Measurements from ENCODE around the gene TEKT2. TPM values are rescaled to one million over a fixed set of nuclear protein-coding genes. Genes with fewer than 3 reads are reported as not detected.

The TEKT2 gene
- total RNA-seq, 4 donors from 2014 or later = 0.38 TPM; not detected in 3

- intact Hi-C loops (cut with DNase I; ENCODE audit: low total_unique reads) = no loop called here
- DNase-seq (ENCODE audit: low spot score in 2 of 2) = no peak
- no peak overlapping the region for H3K4me3 ChIP-seq (ENCODE audit: low read depth, poor library complexity, severe bottlenecking)
- no peak for TF ChIP-seq POLR2A (IDR thresholded peaks at IDR 0.05)
- TF ChIP-seq CTCF (IDR thresholded peaks at IDR 0.05) = no peak
- 40 to 50% methylated on average over 3 of the region's 3 CpGs for WGBS, 2 donors
These were observed 3.7 kb upstream of the TEKT2 start for GRCh38 chr1:36080236-36080635.

GRCh38 chr1:36080801-36081200 is 3.1 kb upstream of the TEKT2 start:
- H3K4me3 ChIP-seq (ENCODE audit: low read depth, poor library complexity, severe bottlenecking) = no peak overlapping the region
- DNase-seq (ENCODE audit: low spot score in 2 of 2) = no peak
- intact Hi-C loops (cut with DNase I; ENCODE audit: low total_unique reads) = no loop called here
- WGBS, 2 donors = 43% methylated on average over 6 of the region's 6 CpGs
- TF ChIP-seq CTCF (IDR thresholded peaks at IDR 0.05) = no peak
- TF ChIP-seq POLR2A (IDR thresholded peaks at IDR 0.05) = no peak

- intact Hi-C loops (cut with DNase I; ENCODE audit: low total_unique reads) = no loop called here
- 54 to 65% methylated on average over 3 of the region's 3 CpGs for WGBS, 2 donors
- TF ChIP-seq CTCF (IDR thresholded peaks at IDR 0.05) = no peak
- TF ChIP-seq POLR2A (IDR thresholded peaks at IDR 0.05) = no peak
These were observed 1.9 kb upstream of the TEKT2 start for GRCh38 chr1:36081926-36082485.

GRCh38 chr1:36083219-36083618 is 675 bp upstream of the TEKT2 start:
- WGBS, 2 donors = 85 to 92% methylated on average over 13 of the region's 13 CpGs

More at GRCh38 chr1:36081926-36082485, 1.9 kb upstream of the TEKT2 start:
- no peak for DNase-seq (ENCODE audit: low spot score in 2 of 2)
- no peak overlapping the region for H3K4me3 ChIP-seq (ENCODE audit: low read depth, poor library complexity, severe bottlenecking)

GRCh38 chr1:36084497-36085115 is 712 bp downstream of the TEKT2 start:
- 48 to 53% methylated on average over 18 to 19 of the region's 19 CpGs for WGBS, 2 donors
- no peak for TF ChIP-seq CTCF (IDR thresholded peaks at IDR 0.05)
- no peak for TF ChIP-seq POLR2A (IDR thresholded peaks at IDR 0.05)
- H3K4me3 ChIP-seq (ENCODE audit: low read depth, poor library complexity, severe bottlenecking) = peak overlapping the region; percentile 18
- DNase-seq (ENCODE audit: low spot score in 2 of 2) = no peak
- intact Hi-C loops (cut with DNase I; ENCODE audit: low total_unique reads) = no loop called here

More at GRCh38 chr1:36083219-36083618, 675 bp upstream of the TEKT2 start:
- no peak for TF ChIP-seq CTCF (IDR thresholded peaks at IDR 0.05)
- no peak for TF ChIP-seq POLR2A (IDR thresholded peaks at IDR 0.05)
- intact Hi-C loops (cut with DNase I; ENCODE audit: low total_unique reads) = no loop called here
- DNase-seq (ENCODE audit: low spot score in 2 of 2) = no peak
- H3K4me3 ChIP-seq (ENCODE audit: low read depth, poor library complexity, severe bottlenecking) = no peak overlapping the region

All from lower leg skin (tissue), 4 donors.